AG04450 (cell line): ENCODE data around the gene RHOV. TPM values are rescaled to one million over a fixed set of nuclear protein-coding genes. Genes with fewer than 3 reads are reported as not detected.

Source experiments
- CTCF ChIA-PET: fragments of 300-600, 350-600 bp; formaldehyde crosslinking; extraction: SDS; loops from one replicate; lab custom pipeline; 2022; ENCODE audit warnings: antibody characterized with exemption, inconsistent platforms; lab: Charles Lee
- POLR2A ChIA-PET: fragments of 350-600 bp; formaldehyde crosslinking; extraction: SDS; loops from one replicate; lab custom pipeline; 2021; ENCODE audit warnings: antibody characterized with exemption, inconsistent platforms; lab: Yijun Ruan, JAX
- DNase-seq: peaks from one replicate; pipeline ENCODE4 v3.0.0-alpha.2; 2011; ENCODE audit warnings: low read depth, low spot score
- H3K27ac ChIP-seq: one replicate; pipeline ENCODE4 v1.5.1; 2012; ENCODE audit warnings: low read depth, low read length, control low read depth
- H3K27me3 ChIP-seq: one replicate; pipeline ENCODE4 v1.6.0; 2012; ENCODE audit warnings: low read length; ENCODE audit not compliant: control insufficient read depth, insufficient read depth
- H3K4me3 ChIP-seq: 2 replicates; pipeline ENCODE4 v1.5.1; 2011; ENCODE audit warnings: mild to moderate bottlenecking, low read depth, low read length, control low read depth
- H3K9me3 ChIP-seq: 2 replicates; pipeline ENCODE4 v1.5.1; 2012; ENCODE audit warnings: low read length; ENCODE audit not compliant: control insufficient read depth, insufficient read depth
- CTCF ChIP-seq: IDR thresholded peaks from 2 replicates; pipeline ENCODE4 v1.5.1; 2011; ENCODE audit warnings: low read depth, low read length, control low read depth, inconsistent platforms
- polyA plus RNA-seq: library from polyadenylated mRNA; depleted of rRNA; stranded (reverse); fragments of >200 nt; gene quantifications from 2 replicates; pipeline ENCODE4 v1.2.3, GENCODE V29; 2011

The RHOV gene
- polyA plus RNA-seq, 1 experiment = 0.04 TPM

- H3K27ac ChIP-seq = no peak overlapping the region
- POLR2A ChIA-PET = no interaction called here
- no peak for DNase-seq
- peaks cover 32% of the 10 kb centered on the region for H3K27me3 ChIP-seq
- H3K4me3 ChIP-seq = no peak overlapping the region
- no peak for TF ChIP-seq CTCF
- CTCF ChIA-PET = no interaction called here
- H3K9me3 ChIP-seq = no peaks in the 10 kb centered on the region
These were observed 20.7 kb downstream of the RHOV start for GRCh38 chr15:40853241-40853890.

GRCh38 chr15:40852529-40852928 is 21.5 kb downstream of the RHOV start:
- POLR2A ChIA-PET = no interaction called here
- no peak for TF ChIP-seq CTCF
- Histone ChIP-seq H3K27ac (no peak overlapping the region), H3K9me3 (no peaks in the 10 kb centered on the region), H3K4me3 (no peak overlapping the region), H3K27me3 (peaks cover 35% of the 10 kb centered on the region)
- CTCF ChIA-PET = no interaction called here
- DNase-seq = no peak

- Histone ChIP-seq H3K27ac (no peak overlapping the region), H3K9me3 (no peaks in the 10 kb centered on the region), H3K4me3 (no peak overlapping the region), H3K27me3 (peaks cover 35% of the 10 kb centered on the region)
- POLR2A ChIA-PET = no interaction called here
- CTCF ChIA-PET = interaction anchor here (1.0 to 5.4 kb wide), 2 partner anchors 8 to 35 kb away, joined by 3 to 44 read pairs; no protein-coding TSS in a partner anchor
- DNase-seq = no peak
- TF ChIP-seq CTCF = no peak
These were observed 23.4 kb downstream of the RHOV start for GRCh38 chr15:40850576-40851112.

- CTCF ChIA-PET = interaction anchor here (1.1 to 5.4 kb wide), 2 partner anchors 12 to 45 kb away, joined by 3 to 44 read pairs; no protein-coding TSS in a partner anchor
- no peak for DNase-seq
- POLR2A ChIA-PET = interaction anchor here (0.6 kb wide), 1 partner anchor 136 kb away, joined by 3 read pairs; no protein-coding TSS in a partner anchor
- Histone ChIP-seq H3K9me3 (no peaks in the 10 kb centered on the region), H3K4me3 (no peak overlapping the region), H3K27ac (no peak overlapping the region), H3K27me3 (peaks cover 43% of the 10 kb centered on the region)
- TF ChIP-seq CTCF = no peak
These were observed 26.6 kb downstream of the RHOV start for GRCh38 chr15:40847223-40847961.

GRCh38 chr15:40846841-40847222 is 27.2 kb downstream of the RHOV start:
- ChIA-PET POLR2A (no interaction called here), CTCF (interaction anchor here (1.1 to 5.4 kb wide), 2 partner anchors 12 to 45 kb away, joined by 3 to 44 read pairs; no protein-coding TSS in a partner anchor)
- TF ChIP-seq CTCF = no peak
- H3K27me3 ChIP-seq = peaks cover 41% of the 10 kb centered on the region
- H3K4me3 ChIP-seq = no peak overlapping the region
- H3K27ac ChIP-seq = no peak overlapping the region
- DNase-seq = no peak
- H3K9me3 ChIP-seq = no peaks in the 10 kb centered on the region
